Neural crest cell (in vitro differentiated cells): ENCODE measurements around the gene ARHGAP15. TPM values are rescaled to one million over a fixed set of nuclear protein-coding genes. Genes with fewer than 3 reads are reported as not detected.
A peak's percentile ranks its signal among the peaks of the same experiment; 100 is the strongest.

Experiments
- DNase-seq: peaks from one replicate; pipeline ENCODE4 v3.0.0; 2021; ENCODE audit warnings: low read depth, mixed read lengths, low spot score
- H3K27ac Mint-ChIP-seq: one replicate; pipeline ENCODE4 v1.8.0; 2021; ENCODE audit warnings: mild to moderate bottlenecking, mixed read lengths; ENCODE audit not compliant: unreplicated experiment
- H3K27me3 Mint-ChIP-seq: 2 replicates; pipeline ENCODE4 v1.8.0; 2021; ENCODE audit warnings: low read depth, mild to moderate bottlenecking, mixed read lengths
- H3K36me3 Mint-ChIP-seq: 2 replicates; pipeline ENCODE4 v1.8.0; 2021; ENCODE audit warnings: low read depth, mild to moderate bottlenecking, mixed read lengths
- H3K4me1 Mint-ChIP-seq: 2 replicates; pipeline ENCODE4 v1.8.0; 2021; ENCODE audit warnings: mixed read lengths
- H3K4me3 Mint-ChIP-seq: one replicate; pipeline ENCODE4 v1.8.0; 2021; ENCODE audit warnings: mild to moderate bottlenecking, mixed read lengths
- H3K9me3 Mint-ChIP-seq: 2 replicates; pipeline ENCODE4 v1.8.0; 2021; ENCODE audit warnings: mixed read lengths
- total RNA-seq: library from RNA; stranded (reverse); gene quantifications from 2 replicates; pipeline ENCODE4 v1.2.1, GENCODE V29; 2021
- TF ChIP-seq, protein P1 (sequence below): fragments of 200-600 bp; sonication (generic); conservative IDR thresholded peaks from 2 replicates; pipeline ENCODE4 v1.5.0; 2021; ENCODE audit warnings: antibody characterized with exemption, mild to moderate bottlenecking

Gene ARHGAP15
- total RNA-seq, 1 donor from 2014 or later, result 2.8 TPM

GRCh38 chr2:143282684-143283083, 153.5 kb downstream of the ARHGAP15 start:
- H3K36me3 Mint-ChIP-seq, result no peaks in the 10 kb centered on the region
- H3K4me1 Mint-ChIP-seq, result no peaks in the 10 kb centered on the region
- H3K9me3 Mint-ChIP-seq, result no peaks in the 10 kb centered on the region
- no peak for DNase-seq
- H3K27me3 Mint-ChIP-seq, result no peaks in the 10 kb centered on the region
- H3K4me3 Mint-ChIP-seq, result no peak overlapping the region
- no peak overlapping the region for H3K27ac Mint-ChIP-seq
- TF ChIP-seq, protein P1, sequence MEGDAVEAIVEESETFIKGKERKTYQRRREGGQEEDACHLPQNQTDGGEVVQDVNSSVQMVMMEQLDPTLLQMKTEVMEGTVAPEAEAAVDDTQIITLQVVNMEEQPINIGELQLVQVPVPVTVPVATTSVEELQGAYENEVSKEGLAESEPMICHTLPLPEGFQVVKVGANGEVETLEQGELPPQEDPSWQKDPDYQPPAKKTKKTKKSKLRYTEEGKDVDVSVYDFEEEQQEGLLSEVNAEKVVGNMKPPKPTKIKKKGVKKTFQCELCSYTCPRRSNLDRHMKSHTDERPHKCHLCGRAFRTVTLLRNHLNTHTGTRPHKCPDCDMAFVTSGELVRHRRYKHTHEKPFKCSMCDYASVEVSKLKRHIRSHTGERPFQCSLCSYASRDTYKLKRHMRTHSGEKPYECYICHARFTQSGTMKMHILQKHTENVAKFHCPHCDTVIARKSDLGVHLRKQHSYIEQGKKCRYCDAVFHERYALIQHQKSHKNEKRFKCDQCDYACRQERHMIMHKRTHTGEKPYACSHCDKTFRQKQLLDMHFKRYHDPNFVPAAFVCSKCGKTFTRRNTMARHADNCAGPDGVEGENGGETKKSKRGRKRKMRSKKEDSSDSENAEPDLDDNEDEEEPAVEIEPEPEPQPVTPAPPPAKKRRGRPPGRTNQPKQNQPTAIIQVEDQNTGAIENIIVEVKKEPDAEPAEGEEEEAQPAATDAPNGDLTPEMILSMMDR, result peak; percentile 36

DNA sequence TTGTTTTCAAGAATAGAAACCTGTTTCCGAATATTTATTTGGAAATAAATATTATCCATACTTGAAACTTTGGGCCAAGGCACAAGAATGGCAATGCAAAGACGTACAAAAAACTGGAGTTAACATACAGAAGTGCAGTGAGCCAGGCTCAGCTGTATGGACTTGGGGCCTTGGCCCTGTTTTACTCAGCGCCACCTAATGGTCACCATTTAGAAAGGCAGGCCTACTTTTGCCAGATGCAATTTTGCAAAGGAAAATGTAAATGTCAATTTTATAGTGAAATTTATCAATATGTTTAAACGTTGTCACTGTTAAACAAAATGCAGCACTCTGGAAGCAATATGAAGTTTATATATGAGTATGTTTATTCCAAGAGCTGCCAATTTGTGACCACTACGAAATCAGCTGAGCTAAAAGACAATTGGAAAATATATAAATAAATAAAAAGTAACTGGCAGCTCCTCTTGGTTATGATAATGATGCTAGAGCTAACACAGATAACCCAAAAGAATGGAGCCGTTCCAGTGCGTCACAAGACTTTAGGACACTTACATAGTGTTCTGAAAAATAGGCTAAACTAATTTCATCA, 155.0 kb downstream of the ARHGAP15 start:
- Mint-ChIP-seq H3K4me1 (no peaks in the 10 kb centered on the region), H3K27me3 (no peaks in the 10 kb centered on the region), H3K27ac (no peak overlapping the region), H3K36me3 (no peaks in the 10 kb centered on the region), H3K9me3 (no peaks in the 10 kb centered on the region), H3K4me3 (no peak overlapping the region)
- TF ChIP-seq, protein P1, result peak; percentile 81
- DNase-seq, result no peak

DNA sequence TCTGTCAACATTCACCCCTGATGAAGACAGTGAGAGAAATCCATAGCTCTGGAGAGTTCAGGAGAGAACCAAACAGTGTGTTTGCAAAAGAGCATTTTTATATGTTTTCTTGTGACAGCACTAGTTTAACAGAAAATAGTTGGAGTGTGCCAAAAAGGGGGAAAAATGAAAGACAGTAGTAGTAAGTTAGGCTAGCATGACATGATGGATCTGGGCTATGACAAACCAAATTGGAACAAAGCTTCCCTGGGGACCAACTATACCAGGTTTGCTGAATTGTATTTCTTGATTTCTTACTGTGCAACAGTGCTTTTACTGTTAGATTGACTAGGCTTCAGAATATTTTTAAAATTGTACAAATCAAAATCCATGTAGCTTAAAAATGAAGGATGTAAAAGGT, 159.8 kb downstream of the ARHGAP15 start:
- TF ChIP-seq, protein P1, result no peak
- Mint-ChIP-seq H3K9me3 (no peaks in the 10 kb centered on the region), H3K4me1 (no peaks in the 10 kb centered on the region), H3K27me3 (no peaks in the 10 kb centered on the region), H3K27ac (no peak overlapping the region), H3K4me3 (no peak overlapping the region), H3K36me3 (no peaks in the 10 kb centered on the region)
- DNase-seq, result no peak

GRCh38 chr2:143290221-143290620, 161.0 kb downstream of the ARHGAP15 start:
- no peak for DNase-seq
- Mint-ChIP-seq H3K27me3 (no peaks in the 10 kb centered on the region), H3K9me3 (no peaks in the 10 kb centered on the region), H3K36me3 (no peaks in the 10 kb centered on the region), H3K4me3 (no peak overlapping the region), H3K4me1 (no peaks in the 10 kb centered on the region), H3K27ac (no peak overlapping the region)
- TF ChIP-seq, protein P1, result no peak

DNA sequence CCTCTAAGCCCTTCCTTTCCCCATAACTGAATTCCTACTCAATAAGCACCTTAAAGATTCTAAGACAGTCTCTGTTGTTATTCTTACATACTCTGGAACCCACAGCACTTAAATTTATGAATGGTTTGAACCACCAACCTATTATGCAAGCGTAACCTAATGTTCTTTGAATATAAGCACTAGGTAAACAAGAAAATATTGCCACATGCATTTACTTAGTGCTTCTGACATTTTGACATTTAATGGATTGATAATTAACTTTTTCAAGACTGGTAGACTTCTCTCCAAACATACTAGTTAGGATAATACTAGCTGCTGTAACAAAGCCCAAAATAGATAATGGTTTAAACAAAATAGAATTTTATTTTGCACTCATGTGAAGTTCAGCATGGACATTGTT, 164.8 kb downstream of the ARHGAP15 start:
- no peak overlapping the region for H3K4me3 Mint-ChIP-seq
- no peaks in the 10 kb centered on the region for H3K36me3 Mint-ChIP-seq
- no peaks in the 10 kb centered on the region for H3K9me3 Mint-ChIP-seq
- H3K27ac Mint-ChIP-seq, result no peak overlapping the region
- no peak for DNase-seq
- H3K27me3 Mint-ChIP-seq, result no peaks in the 10 kb centered on the region
- TF ChIP-seq, protein P1, result no peak
- H3K4me1 Mint-ChIP-seq, result no peaks in the 10 kb centered on the region
